ENCODE data around the gene STK39.
A peak's percentile ranks its signal among the peaks of the same experiment; 100 is the strongest.

STK39 gene

GRCh38 chr2:168160897-168161296, 86.5 kb downstream of the STK39 start:
- DNase-seq (ENCODE audit: low read depth, low spot score), result peak; percentile 60

- DNase-seq (ENCODE audit: low read depth, low spot score), result no peak
Measured at GRCh38 chr2:168159754-168160585, 87.4 kb downstream of the STK39 start.

GRCh38 chr2:168158586-168158985, 88.8 kb downstream of the STK39 start:
- no peak for DNase-seq (ENCODE audit: low read depth, low spot score)

GRCh38 chr2:168157926-168158325, 89.5 kb downstream of the STK39 start:
- DNase-seq (ENCODE audit: low read depth, low spot score), result no peak

- no peak for DNase-seq (ENCODE audit: low read depth, low spot score)
Measured at GRCh38 chr2:168157070-168157469, 90.3 kb downstream of the STK39 start.

GRCh38 chr2:168156661-168157060, 90.7 kb downstream of the STK39 start:
- DNase-seq (ENCODE audit: low read depth, low spot score), result peak; percentile 80

- DNase-seq (ENCODE audit: low read depth, low spot score), result no peak
Measured at GRCh38 chr2:168155680-168156079, 91.7 kb downstream of the STK39 start.

- DNase-seq (ENCODE audit: low read depth, low spot score), result no peak
Measured at GRCh38 chr2:168155046-168155445, 92.3 kb downstream of the STK39 start.

GRCh38 chr2:168152902-168153530, 94.4 kb downstream of the STK39 start:
- DNase-seq (ENCODE audit: low read depth, low spot score), result no peak

- DNase-seq (ENCODE audit: low read depth, low spot score), result no peak
Measured at GRCh38 chr2:168149986-168150385, 97.4 kb downstream of the STK39 start.

- no peak for DNase-seq (ENCODE audit: low read depth, low spot score)
Measured at GRCh38 chr2:168149150-168149974, 98.0 kb downstream of the STK39 start.

GRCh38 chr2:168147830-168148794, 99.3 kb downstream of the STK39 start:
- no peak for DNase-seq (ENCODE audit: low read depth, low spot score)

GRCh38 chr2:168146892-168147810, 100.2 kb downstream of the STK39 start:
- no peak for DNase-seq (ENCODE audit: low read depth, low spot score)

- no peak for DNase-seq (ENCODE audit: low read depth, low spot score)
Measured at GRCh38 chr2:168145426-168146310, 101.7 kb downstream of the STK39 start.

- no peak for DNase-seq (ENCODE audit: low read depth, low spot score)
Measured at GRCh38 chr2:168145011-168145410, 102.4 kb downstream of the STK39 start.

GRCh38 chr2:168143813-168144212, 103.6 kb downstream of the STK39 start:
- DNase-seq (ENCODE audit: low read depth, low spot score), result no peak

- DNase-seq (ENCODE audit: low read depth, low spot score), result no peak
Measured at GRCh38 chr2:168140892-168141291, 106.5 kb downstream of the STK39 start.

GRCh38 chr2:168139852-168140251, 107.5 kb downstream of the STK39 start:
- DNase-seq (ENCODE audit: low read depth, low spot score), result no peak

GRCh38 chr2:168138901-168139300, 108.5 kb downstream of the STK39 start:
- DNase-seq (ENCODE audit: low read depth, low spot score), result no peak
